K562 (cell line): ENCODE results near the gene DGCR6L. TPM values are rescaled to one million over a fixed set of nuclear protein-coding genes. Genes with fewer than 3 reads are reported as not detected.
A peak's percentile ranks its signal among the peaks of the same experiment; 100 is the strongest.

Source experiments
- ETS2 ChIP-seq: IDR thresholded peaks from 2 replicates; pipeline ENCODE4 v1.6.1; 2016; ENCODE audit warnings: borderline replicate concordance, missing genetic modification characterization, mild to moderate bottlenecking, moderate library complexity, missing compliant biosample characterization; ENCODE audit not compliant: poor library complexity, severe bottlenecking
- EZH2 ChIP-seq: IDR thresholded peaks from 2 replicates; pipeline ENCODE4 v1.6.1; 2012; ENCODE audit warnings: low read depth, mild to moderate bottlenecking, inconsistent platforms, low read length, borderline replicate concordance
- FOXJ2 ChIP-seq: fragments of 200-800 bp; sonication (Bioruptor generic); IDR thresholded peaks from 2 replicates; pipeline ENCODE4 v1.6.1; 2016; ENCODE audit warnings: missing genetic modification characterization, missing compliant biosample characterization
- FOXP1 ChIP-seq: sonication (generic); formaldehyde crosslinking; IDR thresholded peaks from 2 replicates; pipeline ENCODE4 v1.8.0; 2022; ENCODE audit warnings: mild to moderate bottlenecking, missing genetic modification reagents
- HDAC1 ChIP-seq, 2 experiments: fragments of 450-650 bp; IDR thresholded peaks; 2 replicates each; pipeline ENCODE4 v1.6.1; 2016 to 2017; ENCODE audit warnings: inconsistent platforms in 1 of 2, mild to moderate bottlenecking in 1 of 2, moderate library complexity in 1 of 2
- HMGN3 ChIP-seq: IDR thresholded peaks from 2 replicates; pipeline ENCODE4 v1.6.1; 2011; ENCODE audit warnings: borderline replicate concordance, low read depth, mild to moderate bottlenecking, mixed read lengths, low read length; ENCODE audit not compliant: insufficient read length; ENCODE audit errors: extremely low read depth
- MTF1 ChIP-seq: fragments of 250-450 bp; sonication (Bioruptor Pico); IDR thresholded peaks from 2 replicates; pipeline ENCODE4 v1.9.0; 2021; ENCODE audit warnings: moderate library complexity, mild to moderate bottlenecking, inconsistent platforms, borderline replicate concordance
- NEUROD1 ChIP-seq: fragments of 150-350 bp; IDR thresholded peaks from 2 replicates; pipeline ENCODE4 v1.6.1; 2014; ENCODE audit warnings: borderline replicate concordance, low read length, low read depth; ENCODE audit not compliant: partially characterized antibody
- RBM22 ChIP-seq: fragments of 200-400 bp; formaldehyde crosslinking; IDR thresholded peaks from 2 replicates; pipeline ENCODE4 v1.6.1; 2018; ENCODE audit warnings: low read length, low read depth; ENCODE audit not compliant: poor library complexity, severe bottlenecking
- RBM34 ChIP-seq: fragments of 200-400 bp; formaldehyde crosslinking; IDR thresholded peaks from 2 replicates; pipeline ENCODE4 v1.6.1; 2018; ENCODE audit warnings: low read length, borderline replicate concordance; ENCODE audit not compliant: insufficient read depth
- SLC30A9 ChIP-seq: fragments of 250-450 bp; sonication (Bioruptor Pico); IDR thresholded peaks from 2 replicates; pipeline ENCODE4 v1.8.0; 2022; ENCODE audit warnings: mild to moderate bottlenecking, moderate library complexity
- TBL1XR1 ChIP-seq, 2 experiments: IDR thresholded peaks; 2 replicates each; pipeline ENCODE4 v1.6.1; 2012; ENCODE audit warnings: improper control_type of control experiment in 2 of 2, low read length in 2 of 2, mild to moderate bottlenecking in 1 of 2
- ZFP1 ChIP-seq: fragments of 450-650 bp; formaldehyde crosslinking; IDR thresholded peaks from 2 replicates; pipeline ENCODE4 v1.4.0; 2020; ENCODE audit warnings: mild to moderate bottlenecking, mixed read lengths
- polyA plus RNA-seq, 8 experiments: library from polyadenylated mRNA; depleted of rRNA in 4 of 8; stranded (reverse) in 5 of 8; unstranded in 3 of 8; fragments of >200 nt; fragmentation: Nextera tagmentation in 2 of 8; fragmentation: Illumina TruSeq in 1 of 8; extraction: Ambion mirVana in 2 of 8; extraction: Trizol in 1 of 8; gene quantifications; 2 replicates each; pipeline versions ENCODE4 v1.2.1 to v1.2.3, GENCODE V29; 2011 to 2014; ENCODE audit warnings: inconsistent platforms in 1 of 8, missing spikeins in 1 of 8
- total RNA-seq, 7 experiments: library from RNA; depleted of rRNA in 6 of 7; stranded (reverse); fragments of >200 nt in 6 of 7; fragmentation: Illumina TruSeq in 2 of 7; extraction: Trizol in 2 of 7; gene quantifications; 2 replicates each; pipeline versions ENCODE4 v1.2.1 to v1.2.3, GENCODE V29; 2011 to 2021; ENCODE audit warnings: low replicate concordance in 1 of 7
- TF ChIP-seq, protein P1 (sequence below): sonication (generic); formaldehyde crosslinking; IDR thresholded peaks from 2 replicates; pipeline ENCODE4 v1.5.0; 2020; ENCODE audit warnings: missing genetic modification reagents
- TF ChIP-seq, protein P2 (sequence below): fragments of 450-650 bp; formaldehyde crosslinking; IDR thresholded peaks from 2 replicates; pipeline ENCODE4 v1.4.0; 2022; ENCODE audit warnings: mild to moderate bottlenecking, moderate library complexity
- TF ChIP-seq, protein P3 (sequence below): sonication (generic); formaldehyde crosslinking; IDR thresholded peaks from 2 replicates; pipeline ENCODE4 v1.4.0; 2020; ENCODE audit warnings: mild to moderate bottlenecking, missing genetic modification reagents
- TF ChIP-seq, protein P4 (sequence below): fragments of 450-650 bp; formaldehyde crosslinking; IDR thresholded peaks from 2 replicates; pipeline ENCODE4 v1.4.0; 2020; ENCODE audit warnings: mild to moderate bottlenecking

Gene DGCR6L
- total and polyA plus RNA-seq, 9 of the 15 experiments (the other 6 are each of a cell fraction or from before 2014, with no cell fraction given) = 3.6 to 151 (median 51.0) TPM

DNA sequence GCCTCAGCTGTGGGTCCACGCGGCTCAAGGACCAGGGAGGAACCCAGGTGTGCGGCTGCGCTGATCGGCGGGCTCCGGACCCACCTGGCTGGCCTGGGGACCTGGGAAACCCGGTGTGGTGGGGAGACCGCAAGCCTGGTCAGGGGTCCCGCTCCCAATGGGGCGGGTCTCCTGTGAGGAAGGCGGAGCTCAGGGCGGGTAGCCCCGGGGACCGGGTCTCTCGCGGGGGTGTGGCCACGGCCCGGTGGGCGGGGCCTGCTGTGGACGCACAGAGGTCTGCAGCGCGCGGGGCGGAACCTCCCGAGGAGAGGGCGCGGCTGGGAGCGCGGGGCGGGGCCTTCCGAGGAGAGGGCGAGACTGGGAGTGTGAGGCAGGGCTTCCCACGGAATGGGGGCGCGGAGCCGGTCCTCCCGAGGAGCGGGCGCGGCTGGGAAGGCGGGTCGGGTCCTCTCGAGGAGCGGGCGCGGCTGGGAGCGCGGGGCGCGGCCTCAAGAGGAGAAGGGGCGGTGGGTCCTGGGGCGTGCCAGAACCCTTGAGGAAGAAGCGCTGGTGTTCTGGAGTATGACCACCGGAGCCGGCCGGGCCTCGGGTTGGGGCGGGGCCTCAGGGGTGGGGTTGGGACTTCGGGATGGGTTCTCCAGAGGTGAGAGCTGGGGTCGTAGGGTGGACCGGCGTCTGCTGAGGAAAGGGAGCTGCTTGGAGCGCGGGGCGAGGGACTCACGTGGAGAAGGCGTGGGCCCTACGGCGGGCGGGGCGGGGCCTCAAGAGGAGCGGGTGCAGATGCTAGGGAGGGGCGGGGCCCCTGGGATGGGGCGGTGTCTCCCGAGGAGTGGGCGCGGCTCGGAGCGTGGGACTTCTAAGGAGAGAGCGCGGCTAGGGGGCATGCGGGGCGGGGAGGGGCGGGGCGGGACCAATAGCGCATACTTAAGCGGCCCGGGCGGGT lies 20.8 kb downstream of the DGCR6L start (continued):
- TF ChIP-seq NEUROD1 (peak; percentile 71), MTF1 (CRISPR knock-in tag) (no peak), RBM34 (no peak; the same call in 1 of the 2 replicates), TBL1XR1 (IDR thresholded peaks at IDR 0.05; ENCODE audit: low read length in 2 of 2) (peak in 1 of 2 experiments; percentile 51; a peak in 2 of 4 replicates), FOXJ2 (tag) (no peak), SLC30A9 (no peak), HMGN3 (peak; percentile 87), ETS2 (tag) (no peak), FOXP1 (CRISPR knock-in tag) (no peak), ZFP1 (CRISPR knock-in tag) (no peak), EZH2 (no peak; the same call in 1 of the 2 replicates), HDAC1 (IDR thresholded peaks at IDR 0.05) (peak in 1 of 2 experiments; percentile 91; a peak in 2 of 4 replicates), RBM22 (no peak)
- TF ChIP-seq, protein P1, sequence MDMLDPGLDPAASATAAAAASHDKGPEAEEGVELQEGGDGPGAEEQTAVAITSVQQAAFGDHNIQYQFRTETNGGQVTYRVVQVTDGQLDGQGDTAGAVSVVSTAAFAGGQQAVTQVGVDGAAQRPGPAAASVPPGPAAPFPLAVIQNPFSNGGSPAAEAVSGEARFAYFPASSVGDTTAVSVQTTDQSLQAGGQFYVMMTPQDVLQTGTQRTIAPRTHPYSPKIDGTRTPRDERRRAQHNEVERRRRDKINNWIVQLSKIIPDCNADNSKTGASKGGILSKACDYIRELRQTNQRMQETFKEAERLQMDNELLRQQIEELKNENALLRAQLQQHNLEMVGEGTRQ (CRISPR knock-in tag) = peak; percentile 29; the same call in 1 of the 2 replicates
- TF ChIP-seq, protein P2, sequence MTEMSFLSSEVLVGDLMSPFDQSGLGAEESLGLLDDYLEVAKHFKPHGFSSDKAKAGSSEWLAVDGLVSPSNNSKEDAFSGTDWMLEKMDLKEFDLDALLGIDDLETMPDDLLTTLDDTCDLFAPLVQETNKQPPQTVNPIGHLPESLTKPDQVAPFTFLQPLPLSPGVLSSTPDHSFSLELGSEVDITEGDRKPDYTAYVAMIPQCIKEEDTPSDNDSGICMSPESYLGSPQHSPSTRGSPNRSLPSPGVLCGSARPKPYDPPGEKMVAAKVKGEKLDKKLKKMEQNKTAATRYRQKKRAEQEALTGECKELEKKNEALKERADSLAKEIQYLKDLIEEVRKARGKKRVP = no peak
- TF ChIP-seq, protein P3, sequence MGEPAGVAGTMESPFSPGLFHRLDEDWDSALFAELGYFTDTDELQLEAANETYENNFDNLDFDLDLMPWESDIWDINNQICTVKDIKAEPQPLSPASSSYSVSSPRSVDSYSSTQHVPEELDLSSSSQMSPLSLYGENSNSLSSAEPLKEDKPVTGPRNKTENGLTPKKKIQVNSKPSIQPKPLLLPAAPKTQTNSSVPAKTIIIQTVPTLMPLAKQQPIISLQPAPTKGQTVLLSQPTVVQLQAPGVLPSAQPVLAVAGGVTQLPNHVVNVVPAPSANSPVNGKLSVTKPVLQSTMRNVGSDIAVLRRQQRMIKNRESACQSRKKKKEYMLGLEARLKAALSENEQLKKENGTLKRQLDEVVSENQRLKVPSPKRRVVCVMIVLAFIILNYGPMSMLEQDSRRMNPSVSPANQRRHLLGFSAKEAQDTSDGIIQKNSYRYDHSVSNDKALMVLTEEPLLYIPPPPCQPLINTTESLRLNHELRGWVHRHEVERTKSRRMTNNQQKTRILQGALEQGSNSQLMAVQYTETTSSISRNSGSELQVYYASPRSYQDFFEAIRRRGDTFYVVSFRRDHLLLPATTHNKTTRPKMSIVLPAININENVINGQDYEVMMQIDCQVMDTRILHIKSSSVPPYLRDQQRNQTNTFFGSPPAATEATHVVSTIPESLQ (CRISPR knock-in tag) = peak; percentile 78
- TF ChIP-seq, protein P4, sequence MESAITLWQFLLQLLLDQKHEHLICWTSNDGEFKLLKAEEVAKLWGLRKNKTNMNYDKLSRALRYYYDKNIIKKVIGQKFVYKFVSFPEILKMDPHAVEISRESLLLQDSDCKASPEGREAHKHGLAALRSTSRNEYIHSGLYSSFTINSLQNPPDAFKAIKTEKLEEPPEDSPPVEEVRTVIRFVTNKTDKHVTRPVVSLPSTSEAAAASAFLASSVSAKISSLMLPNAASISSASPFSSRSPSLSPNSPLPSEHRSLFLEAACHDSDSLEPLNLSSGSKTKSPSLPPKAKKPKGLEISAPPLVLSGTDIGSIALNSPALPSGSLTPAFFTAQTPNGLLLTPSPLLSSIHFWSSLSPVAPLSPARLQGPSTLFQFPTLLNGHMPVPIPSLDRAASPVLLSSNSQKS = no peak
